Stimulated activated naive CD4-positive, alpha-beta T cell (primary cell): Measurements from ENCODE around the gene RRP1B.
A peak's percentile ranks its signal among the peaks of the same experiment; 100 is the strongest.
"Not testable (repeated sequence)": the region's sequence is repeated elsewhere in the genome, so short reads cannot be mapped to it uniquely, and the experiment has no call there.

Source experiments
- DNase-seq, 6 experiments: peaks; one replicate each; lab custom pipeline; 2025; lab: John Stamatoyannopoulos, UW

The RRP1B gene

GRCh38 chr21:43701936-43702784 is 42.8 kb downstream of the RRP1B start:
- DNase-seq: no peak

- no peak for DNase-seq
Observed at GRCh38 chr21:43702785-43703034, 43.4 kb downstream of the RRP1B start.

GRCh38 chr21:43703035-43703880 is 43.9 kb downstream of the RRP1B start:
- DNase-seq: peak in 2 of 6 experiments; percentile 7 to 16

- no peak for DNase-seq
Observed at GRCh38 chr21:43707462-43707861, 48.1 kb downstream of the RRP1B start.

- no peak for DNase-seq
Observed at GRCh38 chr21:43708745-43709381, 49.5 kb downstream of the RRP1B start.

GRCh38 chr21:43712268-43712942 is 53.0 kb downstream of the RRP1B start:
- no peak for DNase-seq

GRCh38 chr21:43713123-43713522 is 53.8 kb downstream of the RRP1B start:
- DNase-seq: not testable (repeated sequence)

GRCh38 chr21:43716376-43717165 is 57.2 kb downstream of the RRP1B start:
- DNase-seq: no peak

- no peak for DNase-seq
Observed at GRCh38 chr21:43717166-43717853, 58.0 kb downstream of the RRP1B start.

GRCh38 chr21:43717967-43718871 is 58.9 kb downstream of the RRP1B start:
- DNase-seq: no peak

- DNase-seq: peak; percentile 64 to 82 (median 73)
Observed at GRCh38 chr21:43718872-43719747, 59.8 kb downstream of the RRP1B start, which contains the start of gene PDXK. Gene PDXK (plus strand): TSS chr21:43719129. CDS start chr21:43719295, 166 bp downstream.

GRCh38 chr21:43719748-43720538 is 60.6 kb downstream of the RRP1B start:
- no peak for DNase-seq

- no peak for DNase-seq
Observed at GRCh38 chr21:43720539-43721166, 61.3 kb downstream of the RRP1B start.

GRCh38 chr21:43721206-43721605 is 61.8 kb downstream of the RRP1B start:
- no peak for DNase-seq

- no peak for DNase-seq
Observed at GRCh38 chr21:43721939-43722338, 62.6 kb downstream of the RRP1B start.

- DNase-seq: no peak
Observed at GRCh38 chr21:43723648-43724047, 64.3 kb downstream of the RRP1B start.
